M059J (cell line): ENCODE measurements around the gene IL12RB1. TPM values are rescaled to one million over a fixed set of nuclear protein-coding genes. Genes with fewer than 3 reads are reported as not detected.
A peak's percentile ranks its signal among the peaks of the same experiment; 100 is the strongest.
"Not testable (repeated sequence)": the region's sequence is repeated elsewhere in the genome, so short reads cannot be mapped to it uniquely, and the experiment has no call there.

ENCODE experiments used
- DNase-seq: peaks from one replicate; pipeline ENCODE4 v3.0.0-alpha.2; 2012; ENCODE audit warnings: low read depth
- total RNA-seq: library from RNA; depleted of rRNA; stranded (reverse); fragments of >200 nt; shearing (Covaris generic); gene quantifications from 2 replicates; pipeline ENCODE4 v1.2.3, GENCODE V29; 2014

Gene IL12RB1
- total RNA-seq, 1 experiment from 2014 or later = 2.3 TPM

GRCh38 chr19:18112989-18113478 is 26.3 kb upstream of the IL12RB1 start:
- DNase-seq = peak; percentile 82

- no peak for DNase-seq
Observed at GRCh38 chr19:18110609-18111232, 24.0 kb upstream of the IL12RB1 start.

GRCh38 chr19:18109733-18110608 is 23.2 kb upstream of the IL12RB1 start:
- DNase-seq = no peak

- no peak for DNase-seq
Observed at GRCh38 chr19:18109341-18109732, 22.6 kb upstream of the IL12RB1 start.

- no peak for DNase-seq
Observed at GRCh38 chr19:18108897-18109296, 22.2 kb upstream of the IL12RB1 start.

- no peak for DNase-seq
Observed at GRCh38 chr19:18107235-18107634, 20.5 kb upstream of the IL12RB1 start.

GRCh38 chr19:18105259-18105658 is 18.5 kb upstream of the IL12RB1 start:
- not testable (repeated sequence) for DNase-seq

GRCh38 chr19:18104793-18105131 is 18.0 kb upstream of the IL12RB1 start:
- no peak for DNase-seq

GRCh38 chr19:18102916-18103542 is 16.3 kb upstream of the IL12RB1 start:
- DNase-seq = no peak

GRCh38 chr19:18101268-18101667 is 14.5 kb upstream of the IL12RB1 start:
- no peak for DNase-seq

GRCh38 chr19:18100710-18101109 is 14.0 kb upstream of the IL12RB1 start:
- DNase-seq = peak; percentile 49

- no peak for DNase-seq
Observed at GRCh38 chr19:18099623-18099995, 12.9 kb upstream of the IL12RB1 start.

GRCh38 chr19:18098891-18099622 is 12.3 kb upstream of the IL12RB1 start:
- DNase-seq = no peak

- no peak for DNase-seq
Observed at GRCh38 chr19:18097993-18098890, 11.5 kb upstream of the IL12RB1 start.

- peak; percentile 55 for DNase-seq
Observed at GRCh38 chr19:18097217-18097992, 10.7 kb upstream of the IL12RB1 start, which contains the start of gene MAST3. MAST3 (plus strand) TSS chr19:18097778; CDS start chr19:18097793, 15 bp downstream.

- DNase-seq = no peak
Observed at GRCh38 chr19:18096258-18096657, 9.5 kb upstream of the IL12RB1 start.

GRCh38 chr19:18093439-18094161 is 6.9 kb upstream of the IL12RB1 start:
- DNase-seq = peak; percentile 71

GRCh38 chr19:18091217-18091608 is 4.5 kb upstream of the IL12RB1 start:
- no peak for DNase-seq

GRCh38 chr19:18090545-18091216 is 3.9 kb upstream of the IL12RB1 start:
- DNase-seq = peak; percentile 55
